GM18508 (cell line): ENCODE measurements around the gene VWA1.
"Not testable (repeated sequence)": the region's sequence is repeated elsewhere in the genome, so short reads cannot be mapped to it uniquely, and the experiment has no call there.

Experiments used
- ATAC-seq: cut with Tn5 transposase; IDR thresholded peaks from one replicate; pipeline ENCODE4 v1.9.1; 2021; ENCODE audit warnings: moderate number of reproducible peaks; ENCODE audit not compliant: insufficient read depth, unreplicated experiment

The VWA1 gene

GRCh38 chr1:1454286-1455056, 19.0 kb downstream of the VWA1 start:
- not testable (repeated sequence) for ATAC-seq

DNA sequence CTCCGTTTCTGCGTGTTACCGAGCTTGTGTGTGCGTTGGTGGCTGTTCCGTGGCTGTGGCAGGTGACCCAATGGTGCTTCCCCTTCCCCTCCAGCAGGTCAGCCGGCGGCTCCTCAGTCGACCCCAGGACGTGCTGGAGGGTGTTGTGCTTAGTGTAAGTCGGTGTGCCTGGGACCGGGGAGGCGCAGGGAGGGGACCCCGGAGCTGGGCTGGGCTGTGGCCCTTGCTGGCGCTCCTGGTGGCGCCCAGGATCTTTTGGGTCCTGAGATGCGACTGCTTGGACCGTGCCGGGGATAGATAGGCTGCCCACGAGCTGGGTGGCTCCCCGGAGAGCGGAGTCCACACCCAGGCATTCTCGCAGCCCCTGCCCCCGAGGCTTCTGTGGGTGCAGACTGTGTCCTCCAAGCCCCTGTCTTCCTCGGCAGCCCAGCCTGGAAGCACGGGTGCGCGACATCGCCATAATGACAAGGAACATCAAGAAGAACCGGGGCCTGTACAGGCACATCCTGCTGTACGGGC, 19.9 kb downstream of the VWA1 start:
- ATAC-seq, result no peak

DNA sequence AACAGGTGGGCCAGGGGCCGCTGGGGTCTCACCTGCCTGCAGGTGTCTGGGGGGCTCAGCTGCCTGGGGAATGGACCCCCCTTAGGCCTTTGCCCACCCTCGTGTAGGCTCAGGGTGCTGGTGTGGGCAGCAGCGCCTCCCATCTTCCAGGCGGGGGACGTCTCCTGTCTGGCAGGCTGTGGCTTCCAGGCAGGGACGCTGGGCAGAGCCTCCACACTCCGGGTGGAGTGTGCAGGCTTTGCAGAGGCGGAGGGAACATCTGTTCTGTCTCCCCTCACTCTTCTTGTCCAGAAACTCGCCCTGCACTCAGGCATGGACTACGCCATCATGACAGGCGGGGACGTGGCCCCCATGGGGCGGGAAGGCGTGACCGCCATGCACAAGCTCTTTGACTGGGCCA, 20.4 kb downstream of the VWA1 start:
- ATAC-seq, result not testable (repeated sequence)

DNA sequence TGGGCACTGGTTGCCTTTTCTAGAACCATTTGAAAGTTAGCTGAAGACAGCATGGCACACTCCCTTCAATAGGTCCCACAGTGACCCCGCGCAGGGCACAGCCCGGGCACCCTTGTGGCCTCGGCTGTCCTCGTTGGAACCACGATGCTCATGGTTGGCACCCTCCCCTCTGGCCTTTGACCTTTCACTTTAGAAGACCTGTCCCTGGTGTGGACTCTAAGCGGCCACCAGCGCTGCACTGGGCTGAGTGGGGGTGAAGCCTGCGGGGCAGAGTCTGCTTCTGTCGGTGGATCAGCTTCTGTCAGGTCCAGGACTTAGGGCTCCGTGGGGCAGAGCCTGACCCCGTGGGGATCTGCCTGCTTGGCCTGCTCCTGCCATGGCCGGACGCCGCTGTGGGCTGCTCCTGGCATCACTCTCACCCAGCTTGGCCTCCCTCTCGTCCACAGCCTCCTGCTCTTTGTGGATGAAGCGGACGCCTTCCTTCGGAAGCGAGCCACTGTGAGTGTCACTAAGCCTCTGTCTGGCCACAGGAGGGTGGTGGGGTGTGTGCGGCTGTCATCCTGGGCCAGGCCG, 21.3 kb downstream of the VWA1 start:
- not testable (repeated sequence) for ATAC-seq

DNA sequence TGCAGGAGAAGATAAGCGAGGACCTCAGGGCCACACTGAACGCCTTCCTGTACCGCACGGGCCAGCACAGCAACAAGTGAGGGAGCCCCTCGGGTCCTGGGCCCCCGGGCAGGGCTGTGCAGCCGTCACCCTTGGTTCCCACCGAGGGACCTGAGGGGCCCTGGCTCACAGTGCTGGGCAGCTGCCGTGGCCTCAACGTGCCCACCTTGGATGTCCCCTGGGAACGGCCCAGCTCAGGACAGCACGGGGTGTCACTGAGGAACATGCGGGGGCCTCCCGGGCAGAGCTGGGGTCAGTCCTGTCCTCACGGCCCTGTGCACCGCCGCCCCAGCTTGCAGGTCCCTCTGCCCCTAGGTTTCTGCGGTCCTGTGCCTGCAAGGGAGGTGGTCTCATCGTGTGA, 23.7 kb downstream of the VWA1 start:
- ATAC-seq, result not testable (repeated sequence)

DNA sequence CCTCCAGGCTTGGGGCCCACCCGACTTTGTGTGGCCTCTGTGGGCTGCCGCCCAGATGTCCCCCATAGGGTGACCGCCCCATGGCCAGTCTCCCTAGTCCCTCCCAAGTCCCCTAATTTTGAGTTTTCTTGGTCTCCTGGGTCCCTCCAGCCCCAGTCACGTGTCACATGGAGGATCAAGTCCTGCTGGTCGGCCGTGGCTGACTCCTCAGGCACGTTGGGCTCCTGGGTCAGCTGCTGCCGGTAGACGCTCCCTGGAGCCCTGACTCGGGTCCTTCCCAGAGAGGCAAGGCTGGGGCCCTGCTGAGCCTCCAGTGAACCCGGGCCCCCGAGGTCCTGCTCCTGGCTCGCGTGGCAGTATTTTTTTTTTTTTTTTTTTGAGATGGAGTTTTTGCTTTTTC, 24.2 kb downstream of the VWA1 start:
- not testable (repeated sequence) for ATAC-seq

GRCh38 chr1:1460540-1461130, 25.1 kb downstream of the VWA1 start:
- ATAC-seq, result no peak

GRCh38 chr1:1461721-1462317, 26.3 kb downstream of the VWA1 start:
- no peak for ATAC-seq

- ATAC-seq, result no peak
Measured at GRCh38 chr1:1462318-1462966, 27.0 kb downstream of the VWA1 start.

GRCh38 chr1:1463312-1463711, 27.8 kb downstream of the VWA1 start:
- no peak for ATAC-seq

GRCh38 chr1:1468196-1468985, 32.9 kb downstream of the VWA1 start:
- ATAC-seq, result not testable (repeated sequence)

DNA sequence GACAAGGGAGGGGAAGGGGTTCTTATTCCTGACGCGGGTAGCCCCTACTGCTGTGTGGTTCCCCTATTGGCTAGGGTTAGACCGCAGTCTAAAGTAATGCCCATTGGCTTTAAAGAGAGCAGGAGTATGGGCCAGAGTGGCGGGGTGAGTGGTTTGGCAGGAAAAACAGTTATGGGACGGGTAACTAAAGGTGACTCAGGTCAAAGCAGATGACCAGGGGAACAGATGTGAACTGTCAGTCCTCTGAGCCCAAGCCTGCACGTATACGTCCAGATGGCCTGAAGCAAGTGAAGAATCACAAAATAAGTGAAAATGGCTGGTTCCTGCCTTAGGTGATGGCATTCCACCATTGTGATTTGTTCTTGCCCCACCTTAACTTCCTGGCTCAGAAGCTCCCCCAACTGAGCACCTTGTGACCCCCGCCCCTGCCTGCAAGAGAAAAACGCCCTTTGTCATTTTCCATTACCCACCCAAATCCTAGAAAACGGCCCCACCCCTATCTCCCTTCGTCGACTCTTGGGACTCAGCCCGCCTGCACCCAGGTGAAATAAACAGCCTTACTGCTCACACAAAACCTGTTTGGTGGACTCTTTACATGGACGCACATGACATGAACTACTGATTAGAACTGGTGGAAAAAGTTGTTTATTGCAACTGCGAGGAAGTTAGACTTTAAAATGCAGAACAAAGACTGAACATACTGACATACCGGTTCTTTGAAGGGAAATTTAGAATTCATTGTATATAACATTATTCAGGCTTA, 35.3 kb downstream of the VWA1 start:
- ATAC-seq, result no peak

DNA sequence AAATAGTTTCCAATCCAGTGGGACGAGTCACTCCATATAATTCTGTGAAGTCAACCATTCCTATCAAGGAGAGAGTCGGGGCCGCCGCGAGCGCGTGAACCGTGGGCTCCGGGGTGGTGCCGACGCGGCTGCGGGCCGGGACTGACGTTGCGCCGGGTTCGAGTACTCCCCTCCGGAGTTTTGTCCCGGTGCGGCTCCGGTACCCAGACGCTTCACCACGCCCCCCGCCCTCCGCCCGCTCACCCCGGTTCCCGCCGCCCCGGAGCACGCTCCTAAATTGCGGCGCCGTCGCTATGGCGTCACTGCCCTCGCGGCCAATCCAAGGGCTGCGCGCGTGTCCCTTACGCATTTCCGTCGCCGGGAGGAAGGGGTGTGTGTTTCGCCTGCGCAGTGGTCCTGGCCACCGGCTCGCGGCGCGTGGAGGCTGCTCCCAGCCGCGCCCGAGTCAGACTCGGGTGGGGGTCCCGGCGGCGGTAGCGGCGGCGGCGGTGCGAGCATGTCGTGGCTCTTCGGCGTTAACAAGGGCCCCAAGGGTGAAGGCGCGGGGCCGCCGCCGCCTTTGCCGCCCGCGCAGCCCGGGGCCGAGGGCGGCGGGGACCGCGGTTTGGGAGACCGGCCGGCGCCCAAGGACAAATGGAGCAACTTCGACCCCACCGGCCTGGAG, 36.0 kb downstream of the VWA1 start, which contains the start of gene ATAD3B:
TSS of gene ATAD3B (plus strand) at position 377 of the 664 bp plus-strand sequence. CDS start at position 497, 120 bp downstream.
- ATAC-seq, result peak; percentile 50

DNA sequence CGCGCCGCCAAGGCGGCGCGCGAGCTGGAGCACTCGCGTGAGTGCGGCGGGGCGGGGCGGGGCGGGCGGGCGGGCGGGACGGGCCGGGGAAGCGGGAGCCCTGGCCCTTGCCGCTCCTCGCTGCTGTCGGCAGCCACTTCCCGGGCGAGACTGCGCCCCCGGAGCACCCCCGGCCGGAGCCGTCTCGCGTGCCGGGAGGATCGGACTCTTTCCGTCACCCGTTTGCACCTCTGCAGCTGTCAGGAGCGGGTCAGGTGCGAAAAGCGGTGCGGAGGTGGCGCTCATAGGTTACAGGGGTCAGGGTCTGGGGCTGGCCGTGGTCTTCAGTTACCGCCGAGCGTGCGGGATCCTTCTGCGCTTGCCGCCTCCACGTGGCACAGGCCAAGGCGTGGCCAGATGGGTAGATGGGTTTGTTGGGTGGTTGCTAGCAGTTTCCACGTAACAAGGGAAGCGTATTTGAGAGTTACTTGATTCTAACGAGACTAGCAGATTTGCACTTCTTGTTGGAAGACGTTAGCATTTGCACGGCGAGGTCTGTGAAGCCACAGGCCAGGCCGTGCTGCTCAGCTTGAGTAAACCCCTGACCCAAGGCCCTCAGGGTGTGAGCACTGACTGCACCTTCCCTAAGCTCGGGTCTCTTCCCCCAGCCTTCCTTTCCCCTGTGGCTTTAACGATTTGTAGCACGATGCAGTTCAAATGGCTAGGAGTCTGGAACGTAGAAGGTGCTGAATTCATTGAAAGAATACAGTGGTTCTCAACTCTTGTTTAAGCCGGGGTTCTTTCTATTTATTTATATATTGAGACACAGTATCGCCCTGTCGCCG, 36.8 kb downstream of the VWA1 start:
- not testable (repeated sequence) for ATAC-seq

DNA sequence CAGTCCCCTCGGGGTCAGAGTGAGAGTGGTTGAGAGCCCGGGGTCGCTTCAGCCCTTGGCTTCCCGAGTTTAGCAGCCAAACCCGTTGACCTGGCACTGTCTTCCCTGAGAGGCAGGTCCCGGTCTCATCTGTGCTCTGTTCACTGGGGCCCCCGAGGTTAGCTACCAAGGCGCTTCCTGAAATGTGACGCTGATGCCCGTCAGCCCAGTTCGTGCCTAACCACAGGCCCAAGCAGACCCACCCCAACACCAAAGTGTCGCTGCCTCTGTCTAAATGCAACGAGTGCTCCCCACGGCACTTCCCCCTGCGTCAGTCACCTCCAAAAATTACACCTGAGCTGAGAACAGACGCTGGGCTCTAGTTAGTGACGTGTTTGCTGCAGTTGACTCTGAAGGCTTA, 40.5 kb downstream of the VWA1 start:
- ATAC-seq, result not testable (repeated sequence)

DNA sequence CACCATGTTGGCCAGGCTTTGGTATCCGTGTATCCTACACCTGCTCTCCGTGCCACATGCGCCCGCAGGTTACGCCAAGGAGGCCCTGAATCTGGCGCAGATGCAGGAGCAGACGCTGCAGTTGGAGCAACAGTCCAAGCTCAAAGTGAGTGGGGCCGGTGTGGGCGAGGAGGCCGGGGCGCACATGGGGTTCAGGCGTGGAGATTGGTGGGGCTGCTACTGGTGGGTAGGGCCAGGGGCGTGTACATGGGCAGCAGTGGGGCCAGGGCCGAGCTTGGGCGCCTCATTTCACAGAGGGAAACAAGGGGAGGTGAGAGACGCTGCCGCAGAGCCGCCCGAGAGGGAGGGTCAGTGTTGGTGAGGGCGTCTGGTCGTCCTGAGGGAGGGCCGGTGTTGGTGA, 41.7 kb downstream of the VWA1 start:
- ATAC-seq, result no peak
